ENCODE measurements around the gene KLF7. TPM values are rescaled to one million over a fixed set of nuclear protein-coding genes. Genes with fewer than 3 reads are reported as not detected.

Gene KLF7
- total RNA-seq, 4 donors from 2014 or later: 25.8 to 55.3 (median 37.1) TPM

GRCh38 chr2:207149249-207150213 is 16.2 kb downstream of the KLF7 start:
- Histone ChIP-seq H3K36me3 (no peaks in the 10 kb centered on the region), H3K4me3 (no peak overlapping the region)

DNA sequence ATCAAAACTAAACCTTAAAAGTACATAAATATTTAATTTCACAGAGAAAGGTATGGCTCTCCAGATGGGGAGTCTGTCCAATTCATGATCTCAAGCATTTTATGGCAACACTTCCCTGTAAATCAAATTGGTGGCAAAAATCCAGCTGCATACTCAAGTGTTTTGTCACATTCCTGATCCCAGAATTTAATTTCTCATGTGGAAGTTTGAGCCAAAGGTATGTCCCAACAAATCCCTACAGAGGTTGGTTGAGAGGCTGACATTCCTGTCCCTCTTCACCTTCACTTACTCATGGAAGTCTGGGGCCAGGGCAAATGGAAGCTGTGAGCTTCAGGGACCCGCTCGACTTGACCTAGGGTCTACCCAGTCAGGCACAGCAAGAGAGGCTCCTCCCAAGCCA is 17.7 kb downstream of the KLF7 start:
- WGBS, 2 donors: 89 to 94% methylated on average over 2 of the region's 2 CpGs
- Histone ChIP-seq H3K4me1 (peaks cover 2 to 100% (median 62%) of the 10 kb centered on the region in 4 donors), H3K36me3 (no peaks in the 10 kb centered on the region), H3K9me3 (no peaks in the 10 kb centered on the region), H3K27me3 (no peaks in the 10 kb centered on the region), H3K4me3 (no peak overlapping the region), H3K27ac (peak overlapping the region in 3 of 4 donors; percentile 2 to 92 (median 36))
- no peak for DNase-seq (ENCODE audit: low spot score in 2 of 2)
- TF ChIP-seq POLR2A (IDR thresholded peaks at IDR 0.05) (no peak), EP300 (IDR thresholded peaks at IDR 0.05) (no peak), CTCF (IDR thresholded peaks at IDR 0.05) (no peak)

More at GRCh38 chr2:207149249-207150213, 16.2 kb downstream of the KLF7 start:
- 81 to 84% methylated on average over 4 to 7 of the region's 7 CpGs for WGBS, 2 donors
- no peak for DNase-seq (ENCODE audit: low spot score in 2 of 2)
- Histone ChIP-seq H3K9me3 (no peaks in the 10 kb centered on the region), H3K27ac (peak overlapping the region in 2 of 4 donors; percentile 75 to 92), H3K4me1 (peaks cover 5 to 100% (median 63%) of the 10 kb centered on the region in 4 donors), H3K27me3 (no peaks in the 10 kb centered on the region)
- no peak for TF ChIP-seq POLR2A (IDR thresholded peaks at IDR 0.05)
- TF ChIP-seq EP300 (IDR thresholded peaks at IDR 0.05): no peak
- TF ChIP-seq CTCF (IDR thresholded peaks at IDR 0.05): no peak

- H3K4me3 ChIP-seq: peak overlapping the region in 2 of 4 donors; percentile 27 to 33
- H3K4me1 ChIP-seq: peaks cover 3 to 100% (median 63%) of the 10 kb centered on the region in 4 donors
- H3K27ac ChIP-seq: peak overlapping the region; percentile 80 to 92 (median 86)
- H3K9me3 ChIP-seq: no peaks in the 10 kb centered on the region
- DNase-seq (ENCODE audit: low spot score in 2 of 2): no peak
- TF ChIP-seq EP300 (IDR thresholded peaks at IDR 0.05): no peak
- no peak for TF ChIP-seq CTCF (IDR thresholded peaks at IDR 0.05)
- TF ChIP-seq POLR2A (IDR thresholded peaks at IDR 0.05): no peak
- no peaks in the 10 kb centered on the region for H3K36me3 ChIP-seq
- no peaks in the 10 kb centered on the region for H3K27me3 ChIP-seq
- 54 to 62% methylated on average over 3 of the region's 3 CpGs for WGBS, 2 donors
Observed at GRCh38 chr2:207144173-207144785, 21.5 kb downstream of the KLF7 start.

- Histone ChIP-seq H3K27ac (peak overlapping the region; percentile 80 to 92 (median 86)), H3K4me3 (peak overlapping the region in 3 of 4 donors; percentile 1 to 33 (median 27)), H3K4me1 (peaks cover 3 to 100% (median 63%) of the 10 kb centered on the region in 4 donors), H3K36me3 (no peaks in the 10 kb centered on the region), H3K27me3 (no peaks in the 10 kb centered on the region), H3K9me3 (no peaks in the 10 kb centered on the region)
- TF ChIP-seq POLR2A (IDR thresholded peaks at IDR 0.05) (peak; percentile 7 to 48), EP300 (IDR thresholded peaks at IDR 0.05) (peak; percentile 52 to 95), CTCF (IDR thresholded peaks at IDR 0.05) (peak in 1 of 5 experiments; percentile 27)
- DNase-seq (ENCODE audit: low spot score in 2 of 2): peak; percentile 77 to 91
- 9 to 10% methylated on average over 13 of the region's 13 CpGs for WGBS, 2 donors
Observed at GRCh38 chr2:207143215-207144172, 22.3 kb downstream of the KLF7 start.
